Colonic mucosa (tissue), 4 donors: ENCODE results near the gene RBM34. TPM values are rescaled to one million over a fixed set of nuclear protein-coding genes. Genes with fewer than 3 reads are reported as not detected.

ENCODE experiments used
- DNase-seq: peaks from one replicate; pipeline ENCODE4 v3.0.0-alpha.2; 2020
- H3K27ac ChIP-seq: fragments of 200-600 bp; one replicate; pipeline ENCODE4 v1.8.0; 2021
- H3K27me3 ChIP-seq: fragments of 200-600 bp; one replicate; pipeline ENCODE4 v1.8.0; 2021
- H3K36me3 ChIP-seq: fragments of 200-600 bp; one replicate; pipeline ENCODE4 v1.8.0; 2021
- H3K4me1 ChIP-seq: fragments of 200-600 bp; one replicate; pipeline ENCODE4 v1.8.0; 2021; ENCODE audit warnings: mild to moderate bottlenecking
- H3K4me3 ChIP-seq: fragments of 200-600 bp; one replicate; pipeline ENCODE4 v1.8.0; 2021
- H3K9ac ChIP-seq, 2 donors: one replicate each; pipeline ENCODE4 v1.7.0; 2013; ENCODE audit warnings: control low read depth in 2 of 2, low read depth in 2 of 2, low read length in 2 of 2
- H3K9me3 ChIP-seq: fragments of 200-600 bp; one replicate; pipeline ENCODE4 v1.8.0; 2021
- CTCF ChIP-seq: fragments of 200-600 bp; IDR thresholded peaks from one replicate; pipeline ENCODE4 v1.8.0; 2022; ENCODE audit warnings: antibody characterized with exemption, mild to moderate bottlenecking
- intact Hi-C: fragments of 100-400 bp; cut with DNase I; formaldehyde crosslinking; loops from one replicate; pipeline ENCODE4 v1.14.1; 2022
- total RNA-seq, 2 donors: library from RNA; stranded (reverse); fragmentation: NEBNext Ultra II Directional in 1 of 2; extraction: Animal tissue kit (Norgen Biotek cat#: 25700) in 1 of 2; gene quantifications; one replicate each; pipeline ENCODE4 v1.2.1, GENCODE V29; 2021
- donor health status: healthy.
- donor health status: DM: no; HTN: no; CAD: no.
- donor health status: DM: no; HTN: no; CAD: no.

The RBM34 gene
- total RNA-seq, 2 donors from 2014 or later = 59.8 to 61.2 TPM

GRCh38 chr1:235199441-235199840 lies 38.4 kb upstream of the RBM34 start:
- Histone ChIP-seq H3K36me3 (no peaks in the 10 kb centered on the region), H3K27ac (no peak overlapping the region), H3K4me1 (no peaks in the 10 kb centered on the region), H3K4me3 (no peak overlapping the region), H3K9ac (no peak overlapping the region), H3K27me3 (no peaks in the 10 kb centered on the region), H3K9me3 (no peaks in the 10 kb centered on the region)
- TF ChIP-seq CTCF = no peak
- intact Hi-C loops = no loop called here
- DNase-seq = no peak

- no peak for TF ChIP-seq CTCF
- Histone ChIP-seq H3K27ac (no peak overlapping the region), H3K36me3 (peaks cover 3% of the 10 kb centered on the region), H3K4me3 (no peak overlapping the region), H3K9ac (no peak overlapping the region), H3K9me3 (no peaks in the 10 kb centered on the region), H3K4me1 (no peaks in the 10 kb centered on the region), H3K27me3 (no peaks in the 10 kb centered on the region)
- intact Hi-C loops = no loop called here
- no peak for DNase-seq
Measured at GRCh38 chr1:235190431-235190830, 29.4 kb upstream of the RBM34 start.

- intact Hi-C loops = no loop called here
- no peak overlapping the region for H3K4me3 ChIP-seq
- H3K27ac ChIP-seq = no peak overlapping the region
- H3K4me1 ChIP-seq = no peaks in the 10 kb centered on the region
- TF ChIP-seq CTCF = no peak
- no peaks in the 10 kb centered on the region for H3K27me3 ChIP-seq
- H3K9me3 ChIP-seq = no peaks in the 10 kb centered on the region
- no peak overlapping the region for H3K9ac ChIP-seq
- DNase-seq = no peak
- H3K36me3 ChIP-seq = peaks cover 3% of the 10 kb centered on the region
Measured at GRCh38 chr1:235187316-235187715, 26.3 kb upstream of the RBM34 start.

GRCh38 chr1:235181561-235182245 lies 20.7 kb upstream of the RBM34 start:
- no peak overlapping the region for H3K4me3 ChIP-seq
- no peak for DNase-seq
- H3K36me3 ChIP-seq = peaks cover 5% of the 10 kb centered on the region
- no peaks in the 10 kb centered on the region for H3K9me3 ChIP-seq
- no peaks in the 10 kb centered on the region for H3K27me3 ChIP-seq
- no peak overlapping the region for H3K27ac ChIP-seq
- TF ChIP-seq CTCF = no peak
- intact Hi-C loops = no loop called here
- no peak overlapping the region for H3K9ac ChIP-seq
- no peaks in the 10 kb centered on the region for H3K4me1 ChIP-seq

GRCh38 chr1:235180916-235181460 lies 19.9 kb upstream of the RBM34 start:
- Histone ChIP-seq H3K9ac (no peak overlapping the region), H3K36me3 (peaks cover 5% of the 10 kb centered on the region), H3K9me3 (no peaks in the 10 kb centered on the region)

More at GRCh38 chr1:235180916-235181460, 19.9 kb upstream of the RBM34 start:
- no peak for TF ChIP-seq CTCF
- Histone ChIP-seq H3K4me1 (no peaks in the 10 kb centered on the region), H3K27me3 (no peaks in the 10 kb centered on the region), H3K4me3 (no peak overlapping the region), H3K27ac (no peak overlapping the region)
- no peak for DNase-seq
- intact Hi-C loops = no loop called here
